Astrocyte (in vitro differentiated cells and primary cell): ENCODE measurements around the gene GUK1. TPM values are rescaled to one million over a fixed set of nuclear protein-coding genes. Genes with fewer than 3 reads are reported as not detected.

Experiments
- DNase-seq: peaks from one replicate; pipeline ENCODE4 v3.0.0-alpha.2; 2010; ENCODE audit warnings: low read depth
- FAIRE-seq: peaks from 2 replicates; lab custom pipeline; 2011; peaks lifted over from hg19 to GRCh38; lab: Jason Lieb, UNC
- H2AFZ ChIP-seq: 2 replicates; pipeline ENCODE4 v1.6.0; 2012; ENCODE audit warnings: low read depth, low read length, inconsistent platforms
- H3K27ac ChIP-seq: 2 replicates; pipeline ENCODE4 v1.5.1; 2011; ENCODE audit warnings: low read depth, low read length, inconsistent platforms
- H3K27me3 ChIP-seq: 2 replicates; pipeline ENCODE4 v1.6.0; 2011; ENCODE audit warnings: low read length, inconsistent platforms; ENCODE audit not compliant: insufficient read depth
- H3K36me3 ChIP-seq: 2 replicates; pipeline ENCODE4 v1.5.1; 2011; ENCODE audit warnings: low read length, inconsistent platforms; ENCODE audit not compliant: insufficient read depth
- H3K4me1 ChIP-seq: 2 replicates; pipeline ENCODE4 v1.5.1; 2011; ENCODE audit warnings: low read length, inconsistent platforms; ENCODE audit not compliant: insufficient read depth
- H3K4me2 ChIP-seq: 2 replicates; pipeline ENCODE4 v1.6.0; 2012; ENCODE audit warnings: low read length, inconsistent platforms
- H3K4me3 ChIP-seq: 2 replicates; pipeline ENCODE4 v1.5.1; 2011; ENCODE audit warnings: low read depth, mild to moderate bottlenecking, low read length, inconsistent platforms; ENCODE audit not compliant: insufficient read depth
- H3K79me2 ChIP-seq: 2 replicates; pipeline ENCODE4 v1.6.0; 2012; ENCODE audit warnings: mild to moderate bottlenecking, low read length, inconsistent platforms; ENCODE audit not compliant: insufficient read depth
- H3K9ac ChIP-seq: 2 replicates; pipeline ENCODE4 v1.6.0; 2012; ENCODE audit warnings: mild to moderate bottlenecking, low read length, inconsistent platforms
- H3K9me3 ChIP-seq: 2 replicates; pipeline ENCODE4 v1.5.1; 2012; ENCODE audit warnings: low read depth, mild to moderate bottlenecking, low read length, inconsistent platforms; ENCODE audit not compliant: insufficient read depth
- H4K20me1 ChIP-seq: 2 replicates; pipeline ENCODE4 v1.6.0; 2012; ENCODE audit warnings: low read length, inconsistent platforms; ENCODE audit not compliant: insufficient read depth
- H3K27ac Mint-ChIP-seq: one replicate; pipeline ENCODE4 v1.8.0; 2021; ENCODE audit warnings: mild to moderate bottlenecking, mixed read lengths; ENCODE audit not compliant: unreplicated experiment
- H3K27me3 Mint-ChIP-seq: one replicate; pipeline ENCODE4 v1.8.0; 2021; ENCODE audit warnings: low read depth, mixed read lengths; ENCODE audit not compliant: unreplicated experiment
- H3K36me3 Mint-ChIP-seq: one replicate; pipeline ENCODE4 v1.8.0; 2021; ENCODE audit warnings: low read depth, mixed read lengths; ENCODE audit not compliant: unreplicated experiment
- H3K4me1 Mint-ChIP-seq: one replicate; pipeline ENCODE4 v1.8.0; 2021; ENCODE audit warnings: low read depth, mixed read lengths; ENCODE audit not compliant: unreplicated experiment
- H3K4me3 Mint-ChIP-seq: one replicate; pipeline ENCODE4 v1.8.0; 2021; ENCODE audit warnings: mild to moderate bottlenecking, moderate library complexity, mixed read lengths; ENCODE audit not compliant: unreplicated experiment
- H3K9me3 Mint-ChIP-seq: one replicate; pipeline ENCODE4 v1.8.0; 2021; ENCODE audit warnings: mild to moderate bottlenecking, mixed read lengths; ENCODE audit not compliant: unreplicated experiment
- EZH2 ChIP-seq: IDR thresholded peaks from 2 replicates; pipeline ENCODE4 v1.6.1; 2012; ENCODE audit warnings: mild to moderate bottlenecking, low read length, inconsistent platforms; ENCODE audit not compliant: insufficient read depth
- total RNA-seq: library from RNA; stranded (reverse); gene quantifications from 2 replicates; pipeline ENCODE4 v1.2.1, GENCODE V29; 2021
- TF ChIP-seq, protein P1 (sequence below): IDR thresholded peaks from 2 replicates; pipeline ENCODE4 v1.5.1; 2011; ENCODE audit warnings: low read depth, mild to moderate bottlenecking, inconsistent platforms, low read length, moderate library complexity; ENCODE audit not compliant: insufficient read depth

The GUK1 gene
- total RNA-seq, 1 donor from 2014 or later = 214 TPM

DNA sequence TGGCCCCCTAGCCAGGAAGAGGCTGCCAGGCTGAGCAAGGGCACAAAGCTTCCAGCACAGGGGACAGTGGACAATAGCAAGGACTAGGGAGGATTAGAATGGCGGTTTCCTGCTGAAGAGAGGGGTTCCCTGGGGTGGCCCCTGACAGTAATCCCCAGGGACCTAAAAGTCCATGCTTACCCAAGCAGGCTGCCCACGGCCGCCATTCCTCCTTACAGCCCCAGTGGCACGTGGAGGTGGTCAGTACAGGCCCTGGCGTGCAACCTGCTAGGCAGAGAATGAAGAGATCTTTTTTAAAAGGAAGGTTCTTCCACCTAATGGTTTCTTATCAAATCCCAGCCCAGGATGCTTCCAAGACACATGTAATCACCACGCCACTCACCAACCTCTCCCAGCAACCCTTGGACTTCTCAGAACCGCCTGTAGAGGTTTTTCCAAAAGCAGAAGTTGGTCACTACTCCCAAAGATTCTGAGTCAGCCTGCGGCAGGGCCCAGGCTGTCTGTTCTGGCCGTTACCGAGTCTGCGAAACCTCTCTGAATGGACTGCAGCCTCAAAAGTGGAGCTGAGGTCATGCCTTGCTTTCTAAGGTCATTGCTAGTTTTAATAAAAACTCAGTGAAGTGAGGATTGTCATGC lies 31.9 kb upstream of the GUK1 start:
- Histone ChIP-seq H3K4me3 (peak overlapping the region; percentile 83), H3K27me3 (no peaks in the 10 kb centered on the region), H3K4me1 (peaks cover 14% of the 10 kb centered on the region), H3K36me3 (no peaks in the 10 kb centered on the region), H3K79me2 (peaks cover 30% of the 10 kb centered on the region), H3K4me2 (peak overlapping the region; percentile 85), H3K9ac (peak overlapping the region; percentile 95), H2AFZ (no peak overlapping the region), H3K9me3 (no peaks in the 10 kb centered on the region), H3K27ac (peak overlapping the region; percentile 78), H4K20me1 (no peaks in the 10 kb centered on the region)
- H3K4me3 Mint-ChIP-seq = peak overlapping the region; percentile 90
- FAIRE-seq (no peak), DNase-seq (no peak)
- peak overlapping the region; percentile 92 for H3K27ac Mint-ChIP-seq
- TF ChIP-seq, protein P1, sequence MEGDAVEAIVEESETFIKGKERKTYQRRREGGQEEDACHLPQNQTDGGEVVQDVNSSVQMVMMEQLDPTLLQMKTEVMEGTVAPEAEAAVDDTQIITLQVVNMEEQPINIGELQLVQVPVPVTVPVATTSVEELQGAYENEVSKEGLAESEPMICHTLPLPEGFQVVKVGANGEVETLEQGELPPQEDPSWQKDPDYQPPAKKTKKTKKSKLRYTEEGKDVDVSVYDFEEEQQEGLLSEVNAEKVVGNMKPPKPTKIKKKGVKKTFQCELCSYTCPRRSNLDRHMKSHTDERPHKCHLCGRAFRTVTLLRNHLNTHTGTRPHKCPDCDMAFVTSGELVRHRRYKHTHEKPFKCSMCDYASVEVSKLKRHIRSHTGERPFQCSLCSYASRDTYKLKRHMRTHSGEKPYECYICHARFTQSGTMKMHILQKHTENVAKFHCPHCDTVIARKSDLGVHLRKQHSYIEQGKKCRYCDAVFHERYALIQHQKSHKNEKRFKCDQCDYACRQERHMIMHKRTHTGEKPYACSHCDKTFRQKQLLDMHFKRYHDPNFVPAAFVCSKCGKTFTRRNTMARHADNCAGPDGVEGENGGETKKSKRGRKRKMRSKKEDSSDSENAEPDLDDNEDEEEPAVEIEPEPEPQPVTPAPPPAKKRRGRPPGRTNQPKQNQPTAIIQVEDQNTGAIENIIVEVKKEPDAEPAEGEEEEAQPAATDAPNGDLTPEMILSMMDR = no peak
- TF ChIP-seq EZH2 = no peak
- no peaks in the 10 kb centered on the region for H3K27me3 Mint-ChIP-seq
- no peaks in the 10 kb centered on the region for H3K9me3 Mint-ChIP-seq
- H3K36me3 Mint-ChIP-seq = peaks cover 4% of the 10 kb centered on the region
- H3K4me1 Mint-ChIP-seq = peaks cover 7% of the 10 kb centered on the region

DNA sequence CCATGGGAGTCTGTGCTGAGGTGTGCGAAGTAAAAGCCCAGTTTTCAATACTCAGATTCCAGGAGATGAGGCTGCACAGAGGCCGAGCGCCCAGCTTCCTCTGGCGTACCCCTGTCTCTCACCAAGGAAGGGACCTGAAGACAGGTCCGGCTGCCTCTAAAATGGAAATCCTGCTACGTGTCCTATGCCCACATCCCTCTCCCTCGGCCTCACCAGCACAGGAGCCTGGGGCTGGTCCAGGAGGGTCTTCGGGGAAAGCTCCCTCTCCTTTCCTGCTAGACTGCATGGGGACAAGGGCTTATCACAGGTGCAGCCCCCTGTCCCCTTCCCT lies 31.4 kb upstream of the GUK1 start:
- H3K27ac ChIP-seq = peak overlapping the region; percentile 78
- H3K4me2 ChIP-seq = peak overlapping the region; percentile 85
- no peaks in the 10 kb centered on the region for H3K27me3 Mint-ChIP-seq
- H3K27me3 ChIP-seq = no peaks in the 10 kb centered on the region
- H3K9me3 Mint-ChIP-seq = no peaks in the 10 kb centered on the region
- no peaks in the 10 kb centered on the region for H4K20me1 ChIP-seq
- H3K4me3 ChIP-seq = peak overlapping the region; percentile 83
- FAIRE-seq = no peak
- peak overlapping the region; percentile 92 for H3K27ac Mint-ChIP-seq
- peaks cover 10% of the 10 kb centered on the region for H3K4me1 ChIP-seq
- peak overlapping the region; percentile 95 for H3K9ac ChIP-seq
- H3K36me3 Mint-ChIP-seq = peaks cover 4% of the 10 kb centered on the region
- TF ChIP-seq, protein P1 = no peak
- no peak for TF ChIP-seq EZH2
- peaks cover 26% of the 10 kb centered on the region for H3K79me2 ChIP-seq
- H3K36me3 ChIP-seq = no peaks in the 10 kb centered on the region
- no peak for DNase-seq
- H2AFZ ChIP-seq = peak overlapping the region; percentile 90
- peak overlapping the region; percentile 90 for H3K4me3 Mint-ChIP-seq
- H3K4me1 Mint-ChIP-seq = peaks cover 7% of the 10 kb centered on the region
- H3K9me3 ChIP-seq = no peaks in the 10 kb centered on the region
